ENCODE data around the gene ZNF276. TPM values are rescaled to one million over a fixed set of nuclear protein-coding genes. Genes with fewer than 3 reads are reported as not detected.
A peak's percentile ranks its signal among the peaks of the same experiment; 100 is the strongest.
"Not testable (repeated sequence)": the region's sequence is repeated elsewhere in the genome, so short reads cannot be mapped to it uniquely, and the experiment has no call there.

The ZNF276 gene
- total RNA-seq, 1 donor from 2014 or later, result 34.4 TPM

DNA sequence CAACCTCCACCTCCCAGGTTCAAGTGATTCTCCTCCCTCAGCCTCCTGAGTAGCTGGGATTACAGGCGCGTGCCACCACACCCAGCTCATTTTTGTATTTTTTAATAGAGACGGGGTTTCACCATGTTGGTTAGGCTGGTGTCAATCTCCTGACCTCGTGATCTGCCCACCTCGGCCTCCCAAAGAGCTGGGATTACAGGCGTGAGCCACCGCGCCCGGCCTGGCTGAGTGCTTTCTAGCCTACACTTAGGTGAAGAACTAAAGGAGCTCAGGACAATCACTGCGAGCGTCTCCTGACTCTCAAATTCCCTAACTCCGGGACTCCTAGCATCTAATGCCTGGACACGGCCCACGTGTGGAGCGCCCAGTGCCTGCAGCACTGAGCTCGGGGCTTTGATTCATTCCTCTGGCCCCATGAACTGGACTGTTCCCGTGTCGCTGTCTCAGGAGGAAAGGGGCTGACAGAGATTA lies 21.7 kb upstream of the ZNF276 start:
- not testable (repeated sequence) for H3K9me3 Mint-ChIP-seq; DNase-seq (ENCODE audit: low spot score); H3K27ac Mint-ChIP-seq; H3K4me3 Mint-ChIP-seq (ENCODE audit: low read depth); H3K36me3 Mint-ChIP-seq (ENCODE audit: low read depth); H3K27me3 Mint-ChIP-seq (ENCODE audit: low read depth)
- peaks cover 12% of the 10 kb centered on the region for H3K4me1 Mint-ChIP-seq (ENCODE audit: low read depth)
- intact Hi-C loops (cut with micrococcal nuclease), result loop anchor here (1.0 to 5.0 kb wide), 4 partner anchors 13 to 273 kb away; partner anchors contain the start of genes CDK10 and FANCA

DNA sequence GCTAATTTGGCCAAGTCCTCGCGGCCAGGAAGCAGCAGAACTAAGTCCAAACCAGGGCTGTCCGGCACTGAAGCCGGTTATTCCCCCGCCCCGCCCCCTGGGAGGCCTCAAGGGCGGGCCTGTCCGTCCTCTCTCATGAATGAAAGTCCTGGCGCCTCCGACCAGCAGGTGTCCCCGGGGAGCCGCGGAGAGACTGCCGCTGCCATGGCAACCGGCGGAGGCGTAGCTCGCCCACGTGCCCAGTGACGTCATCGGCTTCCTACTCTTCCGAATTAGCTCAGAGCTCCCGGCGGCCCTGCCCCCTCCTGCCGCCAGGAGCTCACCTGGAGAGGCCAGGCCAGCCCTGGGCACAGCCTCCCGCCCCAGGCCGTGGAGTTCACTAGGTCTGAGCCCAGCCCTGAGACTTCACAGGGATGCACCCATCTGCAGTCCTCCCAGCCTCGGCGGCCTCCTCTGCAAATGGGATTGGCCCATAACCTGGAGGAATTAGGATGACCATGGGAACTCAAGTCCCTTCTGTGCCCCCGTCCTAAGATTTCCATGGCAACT lies 21.2 kb upstream of the ZNF276 start:
- no peaks in the 10 kb centered on the region for H3K9me3 Mint-ChIP-seq
- H3K4me1 Mint-ChIP-seq (ENCODE audit: low read depth), result peaks cover 12% of the 10 kb centered on the region
- intact Hi-C loops (cut with micrococcal nuclease), result loop anchor here (1.0 to 5.0 kb wide), 4 partner anchors 13 to 272 kb away; partner anchors contain the start of genes CDK10 and FANCA
- H3K27me3 Mint-ChIP-seq (ENCODE audit: low read depth), result no peaks in the 10 kb centered on the region
- H3K27ac Mint-ChIP-seq, result peak overlapping the region; percentile 67
- H3K36me3 Mint-ChIP-seq (ENCODE audit: low read depth), result peaks cover 5% of the 10 kb centered on the region
- peak overlapping the region; percentile 83 for H3K4me3 Mint-ChIP-seq (ENCODE audit: low read depth)
- peak; percentile 95 for DNase-seq (ENCODE audit: low spot score)

DNA sequence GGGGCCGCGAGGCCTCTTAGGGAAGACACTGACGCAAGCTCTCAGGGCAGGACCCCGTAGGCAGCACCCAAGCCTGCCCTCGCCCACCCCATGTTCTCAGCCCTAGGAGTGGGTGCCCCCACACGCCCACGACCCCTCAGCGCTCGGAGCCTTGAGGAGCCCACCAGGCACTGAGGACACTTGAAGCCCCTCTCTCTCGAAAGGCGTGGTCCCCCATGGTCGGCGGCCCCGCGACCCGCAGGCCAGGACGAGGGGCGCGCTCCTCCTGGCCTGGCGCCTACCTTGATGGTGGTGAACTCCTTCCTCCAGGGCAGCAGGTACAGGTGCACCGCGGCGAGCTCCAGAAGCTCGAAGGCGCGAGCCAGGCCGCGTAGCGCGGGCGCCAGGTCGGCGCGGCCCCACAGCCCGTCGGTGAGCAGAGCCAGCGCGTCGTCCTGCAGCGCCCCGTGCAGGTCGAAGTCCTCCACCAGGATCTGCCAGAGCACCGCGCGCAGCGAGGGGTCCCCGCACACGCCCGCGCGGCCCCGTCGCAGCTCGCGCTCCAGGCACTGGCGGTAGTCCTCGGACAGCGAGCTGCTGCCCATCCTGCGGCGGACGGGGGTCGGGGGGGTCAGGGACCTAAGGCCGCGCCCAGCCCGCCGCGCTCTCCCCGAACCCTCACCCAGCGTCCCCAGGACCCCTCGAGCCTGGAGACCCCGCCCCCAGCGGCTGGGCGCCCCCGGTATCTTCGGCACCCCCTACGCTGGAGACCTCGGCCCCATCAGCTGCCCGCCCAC lies 20.5 kb upstream of the ZNF276 start:
- DNase-seq (ENCODE audit: low spot score), result peak; percentile 60
- H3K4me1 Mint-ChIP-seq (ENCODE audit: low read depth), result peaks cover 13% of the 10 kb centered on the region
- peak overlapping the region; percentile 67 for H3K27ac Mint-ChIP-seq
- no peaks in the 10 kb centered on the region for H3K27me3 Mint-ChIP-seq (ENCODE audit: low read depth)
- intact Hi-C loops (cut with micrococcal nuclease), result loop anchor here (1.0 to 5.0 kb wide), 5 partner anchors 14 to 271 kb away; partner anchors contain the start of genes CDK10, FANCA and ZNF276
- H3K4me3 Mint-ChIP-seq (ENCODE audit: low read depth), result peak overlapping the region; percentile 83
- H3K9me3 Mint-ChIP-seq, result no peaks in the 10 kb centered on the region
- H3K36me3 Mint-ChIP-seq (ENCODE audit: low read depth), result peaks cover 4% of the 10 kb centered on the region

DNA sequence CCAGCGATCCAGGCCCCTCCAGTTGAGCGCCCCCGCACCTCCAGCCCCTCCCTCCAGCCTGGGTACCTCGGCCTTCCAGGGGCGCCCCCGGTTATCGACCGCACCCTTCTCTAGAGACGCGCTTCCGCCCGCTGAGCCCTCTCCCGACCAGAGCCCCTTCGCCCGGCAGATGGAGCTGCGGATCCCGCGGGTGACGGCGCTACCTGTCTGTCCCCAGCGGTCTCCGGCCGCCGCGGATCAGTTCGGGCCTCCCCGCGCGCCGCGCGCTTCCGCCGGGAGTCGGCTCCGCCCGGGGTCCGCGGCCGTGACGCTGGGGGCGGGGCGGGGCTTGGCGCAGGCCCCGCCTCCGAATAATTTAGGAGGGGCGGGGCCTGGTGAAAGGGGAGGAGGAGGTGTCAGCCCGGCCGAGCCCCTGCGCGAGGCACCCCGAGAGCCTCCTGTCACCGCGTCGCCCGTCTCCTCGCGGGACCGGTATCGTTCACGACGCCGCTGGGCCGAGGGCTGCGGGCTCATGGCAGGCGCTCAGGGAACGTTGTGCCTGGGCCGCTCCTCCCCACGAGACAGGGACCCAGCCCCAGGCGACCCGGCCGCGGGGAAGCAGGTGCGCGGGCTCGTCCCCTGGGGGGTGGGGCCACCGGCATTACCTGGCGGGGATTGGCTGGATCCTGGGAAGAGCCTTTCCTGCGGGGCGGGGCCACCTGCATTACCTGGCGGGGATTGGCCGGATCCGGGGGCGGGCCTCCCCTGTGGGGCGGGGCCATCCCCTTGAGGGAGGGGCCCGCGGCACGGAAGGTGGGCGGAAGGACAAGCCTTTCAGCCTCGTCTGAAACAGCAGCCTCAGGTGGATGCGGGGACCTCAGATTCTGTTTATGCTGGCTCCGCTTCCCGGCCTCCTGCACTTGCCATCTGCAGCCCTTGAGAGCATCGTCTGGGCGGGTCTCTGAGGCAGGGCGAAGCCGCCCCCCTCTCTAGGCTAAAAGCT lies 19.6 kb upstream of the ZNF276 start, which contains the start of gene SPATA2L:
Gene SPATA2L (minus strand): TSS at position 281 of the 982 bp plus-strand sequence. CDS start 473 bp downstream, outside the sequence.
- peak within 1 kb of the TSS; percentile 83 for H3K4me3 Mint-ChIP-seq (ENCODE audit: low read depth)
- intact Hi-C loops (cut with micrococcal nuclease), result loop anchor here (1.0 to 5.0 kb wide), 3 partner anchors 15 to 271 kb away; partner anchors contain the start of genes CDK10 and ZNF276
- peak; percentile 96 for DNase-seq (ENCODE audit: low spot score)
- no peaks in the 10 kb centered on the region for H3K9me3 Mint-ChIP-seq
- peaks cover 4% of the 10 kb centered on the region for H3K36me3 Mint-ChIP-seq (ENCODE audit: low read depth)
- peaks cover 16% of the 10 kb centered on the region for H3K4me1 Mint-ChIP-seq (ENCODE audit: low read depth)
- H3K27ac Mint-ChIP-seq, result peak within 1 kb of the TSS; percentile 76
- H3K27me3 Mint-ChIP-seq (ENCODE audit: low read depth), result no peaks in the 10 kb centered on the region

DNA sequence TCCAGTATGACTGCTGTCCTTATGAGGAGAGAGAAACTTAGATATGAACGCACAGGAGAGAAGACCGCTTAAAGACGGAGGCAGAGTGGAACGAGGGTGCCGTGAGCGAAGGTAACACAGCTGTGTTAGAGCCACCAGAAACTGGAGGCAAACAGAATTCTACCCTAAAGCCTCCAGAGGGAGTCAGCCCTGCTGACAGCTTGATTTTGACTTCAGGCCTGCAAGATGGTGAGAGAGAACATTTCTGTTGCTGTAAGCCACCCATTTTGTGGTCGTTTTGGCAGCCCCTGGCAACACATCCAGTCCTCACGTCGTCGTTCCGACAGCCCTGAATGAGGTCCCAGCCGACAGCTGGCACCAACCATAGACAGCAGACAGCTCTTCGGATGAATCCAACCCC lies 17.1 kb upstream of the ZNF276 start:
- no peak for DNase-seq (ENCODE audit: low spot score)
- Mint-ChIP-seq H3K27me3 (ENCODE audit: low read depth) (no peaks in the 10 kb centered on the region), H3K27ac (no peak overlapping the region), H3K4me1 (ENCODE audit: low read depth) (peaks cover 15% of the 10 kb centered on the region), H3K9me3 (no peaks in the 10 kb centered on the region), H3K36me3 (ENCODE audit: low read depth) (peaks cover under 1% of the 10 kb centered on the region), H3K4me3 (ENCODE audit: low read depth) (no peak overlapping the region)
- intact Hi-C loops (cut with micrococcal nuclease), result loop anchor here (5.0 kb wide), 1 partner anchor 268 kb away; no protein-coding TSS in a partner anchor

DNA sequence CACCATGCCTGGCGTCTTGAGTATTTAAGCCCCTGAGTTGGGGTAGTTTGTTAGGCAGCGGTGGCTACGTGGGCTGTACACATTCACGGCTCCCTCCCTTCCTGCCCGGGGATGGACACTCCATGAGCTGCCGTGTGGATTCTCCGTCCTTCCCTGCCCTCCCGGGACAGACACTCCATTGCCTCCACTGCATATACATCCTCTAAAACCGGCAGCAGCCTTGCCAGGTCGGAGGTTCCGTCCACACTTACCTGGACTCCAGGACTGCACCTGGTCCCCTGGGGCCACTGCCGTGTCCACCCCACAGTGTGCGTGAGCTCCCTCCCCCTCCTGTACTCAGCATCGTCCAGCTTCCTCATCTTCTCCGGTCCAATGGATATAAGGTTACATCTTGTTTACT lies 16.3 kb upstream of the ZNF276 start:
- Mint-ChIP-seq H3K36me3 (ENCODE audit: low read depth) (no peaks in the 10 kb centered on the region), H3K9me3 (no peaks in the 10 kb centered on the region), H3K27me3 (ENCODE audit: low read depth) (no peaks in the 10 kb centered on the region), H3K27ac (no peak overlapping the region), H3K4me3 (ENCODE audit: low read depth) (no peak overlapping the region), H3K4me1 (ENCODE audit: low read depth) (peaks cover 12% of the 10 kb centered on the region)
- intact Hi-C loops (cut with micrococcal nuclease), result no loop called here
- no peak for DNase-seq (ENCODE audit: low spot score)

DNA sequence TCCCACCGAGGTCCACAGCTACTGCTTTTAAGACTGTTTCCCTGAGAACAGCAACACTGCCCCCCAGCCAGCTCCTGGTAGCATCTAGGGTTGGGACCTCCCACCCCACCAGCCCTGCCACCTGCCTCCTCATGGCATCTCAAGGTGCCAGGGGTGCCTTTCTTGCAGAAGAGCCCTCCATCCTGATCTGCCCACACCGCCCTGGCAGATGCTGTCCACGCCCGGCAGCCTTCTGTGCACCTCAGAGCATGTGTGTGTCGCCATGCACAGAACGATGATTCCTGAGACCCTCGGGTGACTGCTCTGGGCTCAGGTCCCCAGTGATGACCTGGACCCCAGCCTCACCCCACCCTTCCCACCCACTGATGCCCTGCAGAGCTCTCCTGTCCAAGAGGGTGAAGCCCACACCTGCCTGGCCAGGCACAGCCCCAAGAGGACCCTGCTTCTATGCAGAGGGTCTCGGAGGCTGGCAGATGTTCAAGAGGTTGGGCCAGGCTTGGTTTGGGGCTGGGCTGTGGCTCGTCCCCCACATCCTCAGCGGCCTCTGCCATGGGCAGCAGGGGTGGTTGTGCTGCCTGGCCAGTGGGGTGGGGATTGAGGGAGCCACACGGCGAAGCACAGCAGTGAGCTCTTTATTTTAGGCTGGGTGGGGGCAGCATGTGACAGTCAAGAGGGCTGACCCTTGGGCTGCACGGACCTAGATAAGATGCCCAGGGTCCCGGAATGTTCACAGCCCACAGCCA lies 14.6 kb upstream of the ZNF276 start:
- Mint-ChIP-seq H3K36me3 (ENCODE audit: low read depth) (no peaks in the 10 kb centered on the region), H3K9me3 (no peaks in the 10 kb centered on the region), H3K4me3 (ENCODE audit: low read depth) (no peak overlapping the region), H3K27me3 (ENCODE audit: low read depth) (no peaks in the 10 kb centered on the region), H3K4me1 (ENCODE audit: low read depth) (peaks cover 9% of the 10 kb centered on the region), H3K27ac (no peak overlapping the region)
- DNase-seq (ENCODE audit: low spot score), result no peak
- intact Hi-C loops (cut with micrococcal nuclease), result loop anchor here (1.0 to 2.0 kb wide), 2 partner anchors 86 to 154 kb away; no protein-coding TSS in a partner anchor

DNA sequence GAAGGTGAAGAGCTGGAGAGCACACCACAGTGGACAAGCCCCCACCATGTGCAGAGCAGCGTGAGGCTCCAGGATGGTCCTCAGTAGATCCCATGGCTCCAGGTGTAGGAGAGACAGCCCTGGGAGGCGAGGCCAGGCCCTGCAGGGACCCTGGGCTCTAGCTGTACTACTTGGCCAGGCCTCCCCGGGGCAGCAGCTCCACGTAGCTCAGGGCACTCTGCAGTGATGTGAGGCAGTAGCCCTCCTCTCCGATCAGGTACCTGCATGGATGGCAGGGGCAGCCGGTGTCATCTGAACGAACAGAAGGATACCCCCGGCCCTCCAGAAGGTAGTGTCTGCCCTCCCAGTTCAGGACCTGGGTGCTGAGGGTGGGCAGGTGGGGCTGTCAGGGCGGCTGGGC lies 13.6 kb upstream of the ZNF276 start:
- Mint-ChIP-seq H3K9me3 (no peaks in the 10 kb centered on the region), H3K27ac (no peak overlapping the region), H3K27me3 (ENCODE audit: low read depth) (no peaks in the 10 kb centered on the region), H3K4me3 (ENCODE audit: low read depth) (no peak overlapping the region), H3K4me1 (ENCODE audit: low read depth) (peaks cover 4% of the 10 kb centered on the region), H3K36me3 (ENCODE audit: low read depth) (no peaks in the 10 kb centered on the region)
- intact Hi-C loops (cut with micrococcal nuclease), result loop anchor here (2.0 kb wide), 1 partner anchor 85 kb away; no protein-coding TSS in a partner anchor
- DNase-seq (ENCODE audit: low spot score), result no peak

DNA sequence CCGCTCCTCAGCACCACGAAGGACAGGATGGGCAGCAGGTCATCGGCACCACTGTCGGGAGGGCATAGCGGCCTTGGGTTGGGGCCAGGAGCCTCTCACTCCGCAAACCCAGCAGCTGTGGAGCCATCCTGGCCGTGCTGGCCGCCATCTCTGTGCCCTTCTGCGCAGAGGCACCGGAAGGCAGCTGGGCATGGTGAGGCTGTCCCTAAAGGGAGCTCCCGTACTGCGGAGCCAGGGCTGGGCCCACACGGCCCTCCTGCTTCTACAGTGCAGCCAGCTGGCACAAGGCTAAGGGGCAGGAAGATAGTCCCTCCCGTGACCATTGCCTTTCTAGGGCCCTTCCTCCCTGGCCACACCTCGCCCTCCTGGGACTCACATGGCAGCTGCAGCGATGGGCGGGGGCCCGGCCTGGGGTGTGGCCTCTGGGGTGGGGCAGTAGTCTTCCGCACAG lies 12.8 kb upstream of the ZNF276 start:
- H3K27ac Mint-ChIP-seq, result no peak overlapping the region
- peaks cover 4% of the 10 kb centered on the region for H3K4me1 Mint-ChIP-seq (ENCODE audit: low read depth)
- H3K9me3 Mint-ChIP-seq, result no peaks in the 10 kb centered on the region
- no peaks in the 10 kb centered on the region for H3K27me3 Mint-ChIP-seq (ENCODE audit: low read depth)
- no peaks in the 10 kb centered on the region for H3K36me3 Mint-ChIP-seq (ENCODE audit: low read depth)
- intact Hi-C loops (cut with micrococcal nuclease), result no loop called here
- no peak overlapping the region for H3K4me3 Mint-ChIP-seq (ENCODE audit: low read depth)
- DNase-seq (ENCODE audit: low spot score), result no peak

DNA sequence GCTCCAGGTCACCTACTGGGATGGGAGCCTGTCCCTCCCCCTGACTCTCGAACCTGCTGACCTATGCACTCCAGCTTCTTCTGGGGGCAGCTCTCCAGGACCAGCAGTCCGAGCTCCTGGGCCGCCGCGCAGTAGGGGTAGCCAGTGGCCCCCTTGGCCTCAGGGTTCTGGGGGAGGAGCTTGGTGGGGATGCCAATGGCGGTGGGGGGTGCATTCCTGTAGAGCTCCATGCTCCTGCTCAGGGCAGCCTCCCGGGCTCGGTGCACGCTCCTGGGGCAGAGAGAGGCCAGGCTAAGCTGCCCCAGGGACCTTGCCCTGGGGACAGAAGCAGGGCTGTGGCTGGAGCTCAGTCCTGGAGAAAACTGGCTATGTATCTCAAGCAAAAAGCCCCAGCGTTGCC lies 12.2 kb upstream of the ZNF276 start:
- no peaks in the 10 kb centered on the region for H3K27me3 Mint-ChIP-seq (ENCODE audit: low read depth)
- intact Hi-C loops (cut with micrococcal nuclease), result no loop called here
- no peak for DNase-seq (ENCODE audit: low spot score)
- peaks cover 6% of the 10 kb centered on the region for H3K4me1 Mint-ChIP-seq (ENCODE audit: low read depth)
- H3K36me3 Mint-ChIP-seq (ENCODE audit: low read depth), result peaks cover 3% of the 10 kb centered on the region
- no peak overlapping the region for H3K27ac Mint-ChIP-seq
- no peaks in the 10 kb centered on the region for H3K9me3 Mint-ChIP-seq
- H3K4me3 Mint-ChIP-seq (ENCODE audit: low read depth), result no peak overlapping the region

DNA sequence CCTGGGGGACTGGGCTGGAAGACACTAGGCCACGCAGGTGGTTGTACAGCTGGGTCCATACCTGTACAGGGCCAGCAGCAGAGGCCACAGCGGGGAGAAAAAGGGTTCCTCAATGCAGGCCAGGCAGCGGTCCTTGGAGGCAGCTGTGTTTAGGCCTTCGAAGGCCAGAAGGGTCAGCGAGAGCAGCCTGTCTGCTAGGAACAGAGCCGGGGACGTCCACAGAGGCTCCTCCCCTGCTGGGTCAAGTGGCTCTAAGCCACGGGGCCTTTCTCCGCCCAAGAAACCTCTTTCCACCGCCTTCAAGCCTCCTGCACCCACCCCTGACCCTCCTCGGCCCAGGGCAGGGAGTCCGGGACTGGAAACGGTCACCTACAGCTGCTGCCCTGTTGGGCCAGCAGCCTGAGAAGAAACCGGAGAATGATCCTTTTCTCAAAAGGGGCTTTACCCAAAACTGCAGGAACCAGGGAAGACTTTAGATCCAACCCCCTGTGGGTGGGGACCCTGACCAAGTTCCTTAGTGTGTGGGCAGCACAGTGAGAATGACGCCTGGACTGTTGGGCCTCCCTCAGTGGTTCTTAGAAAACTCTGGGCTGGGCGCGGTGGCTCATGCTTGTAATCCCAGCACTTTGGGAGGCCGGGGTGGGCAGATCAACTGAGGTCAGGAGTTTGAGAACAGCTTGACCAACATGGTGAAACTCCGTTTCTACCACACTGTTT lies 11.5 kb upstream of the ZNF276 start:
- Mint-ChIP-seq H3K4me3 (ENCODE audit: low read depth) (peak overlapping the region; percentile 56), H3K27me3 (ENCODE audit: low read depth) (no peaks in the 10 kb centered on the region), H3K36me3 (ENCODE audit: low read depth) (peaks cover 9% of the 10 kb centered on the region), H3K27ac (no peak overlapping the region), H3K4me1 (ENCODE audit: low read depth) (peaks cover 6% of the 10 kb centered on the region), H3K9me3 (no peaks in the 10 kb centered on the region)
- intact Hi-C loops (cut with micrococcal nuclease), result no loop called here
- DNase-seq (ENCODE audit: low spot score), result no peak
